HG03108 (cell line): ENCODE measurements around the gene SLC7A6.
"Not testable (repeated sequence)": the region's sequence is repeated elsewhere in the genome, so short reads cannot be mapped to it uniquely, and the experiment has no call there.

Experiments
- ATAC-seq: cut with Tn5 transposase; IDR thresholded peaks from one replicate; pipeline ENCODE4 v1.9.1; 2021; ENCODE audit warnings: moderate library complexity; ENCODE audit not compliant: unreplicated experiment

The SLC7A6 gene

GRCh38 chr16:68281368-68282063 is 17.2 kb downstream of the SLC7A6 start:
- ATAC-seq = no peak

DNA sequence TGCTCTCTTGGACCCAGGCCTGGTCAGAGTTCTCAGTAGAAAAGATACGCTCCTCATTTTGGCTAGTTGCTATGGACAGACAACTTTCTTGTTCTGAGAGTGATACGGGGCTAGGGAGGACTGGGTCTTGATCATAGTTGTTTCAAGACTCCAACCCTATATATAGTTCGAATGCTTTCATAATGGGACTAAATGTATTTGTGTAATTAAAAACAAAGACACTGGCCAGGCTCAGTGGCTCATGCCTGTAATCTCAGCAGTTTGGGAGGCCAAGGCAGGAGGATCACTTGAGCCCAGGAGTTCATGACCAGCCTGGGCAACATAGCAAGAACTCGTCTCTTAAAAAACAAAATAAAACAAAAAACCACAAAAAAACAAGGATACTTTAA is 17.7 kb downstream of the SLC7A6 start:
- no peak for ATAC-seq

DNA sequence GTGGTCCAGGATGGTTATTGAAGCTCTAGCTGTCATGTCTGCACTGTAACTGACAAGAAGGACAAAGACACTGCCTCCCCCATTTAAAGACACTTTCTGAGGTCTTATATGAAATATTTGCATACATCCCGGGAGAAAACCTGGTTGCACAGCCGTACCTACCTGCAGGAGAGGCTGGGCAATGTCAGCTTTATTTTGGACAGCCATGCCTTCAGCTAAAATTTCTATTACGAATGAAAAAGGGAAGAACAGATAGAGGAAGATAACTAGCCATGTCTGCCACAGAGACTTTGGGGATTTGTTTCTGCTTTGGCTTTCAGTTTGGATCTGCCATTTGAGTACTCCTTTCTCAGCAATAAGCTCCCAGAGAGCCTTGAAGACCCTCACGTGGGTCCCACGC is 19.0 kb downstream of the SLC7A6 start:
- ATAC-seq = no peak

- ATAC-seq = no peak
These were observed 19.7 kb downstream of the SLC7A6 start for GRCh38 chr16:68283801-68284598.

- ATAC-seq = peak; percentile 37
These were observed 20.5 kb downstream of the SLC7A6 start for GRCh38 chr16:68284847-68285246.

- ATAC-seq = no peak
These were observed 21.4 kb downstream of the SLC7A6 start for GRCh38 chr16:68285683-68286082.

- ATAC-seq = no peak
These were observed 22.1 kb downstream of the SLC7A6 start for GRCh38 chr16:68286153-68287074.

DNA sequence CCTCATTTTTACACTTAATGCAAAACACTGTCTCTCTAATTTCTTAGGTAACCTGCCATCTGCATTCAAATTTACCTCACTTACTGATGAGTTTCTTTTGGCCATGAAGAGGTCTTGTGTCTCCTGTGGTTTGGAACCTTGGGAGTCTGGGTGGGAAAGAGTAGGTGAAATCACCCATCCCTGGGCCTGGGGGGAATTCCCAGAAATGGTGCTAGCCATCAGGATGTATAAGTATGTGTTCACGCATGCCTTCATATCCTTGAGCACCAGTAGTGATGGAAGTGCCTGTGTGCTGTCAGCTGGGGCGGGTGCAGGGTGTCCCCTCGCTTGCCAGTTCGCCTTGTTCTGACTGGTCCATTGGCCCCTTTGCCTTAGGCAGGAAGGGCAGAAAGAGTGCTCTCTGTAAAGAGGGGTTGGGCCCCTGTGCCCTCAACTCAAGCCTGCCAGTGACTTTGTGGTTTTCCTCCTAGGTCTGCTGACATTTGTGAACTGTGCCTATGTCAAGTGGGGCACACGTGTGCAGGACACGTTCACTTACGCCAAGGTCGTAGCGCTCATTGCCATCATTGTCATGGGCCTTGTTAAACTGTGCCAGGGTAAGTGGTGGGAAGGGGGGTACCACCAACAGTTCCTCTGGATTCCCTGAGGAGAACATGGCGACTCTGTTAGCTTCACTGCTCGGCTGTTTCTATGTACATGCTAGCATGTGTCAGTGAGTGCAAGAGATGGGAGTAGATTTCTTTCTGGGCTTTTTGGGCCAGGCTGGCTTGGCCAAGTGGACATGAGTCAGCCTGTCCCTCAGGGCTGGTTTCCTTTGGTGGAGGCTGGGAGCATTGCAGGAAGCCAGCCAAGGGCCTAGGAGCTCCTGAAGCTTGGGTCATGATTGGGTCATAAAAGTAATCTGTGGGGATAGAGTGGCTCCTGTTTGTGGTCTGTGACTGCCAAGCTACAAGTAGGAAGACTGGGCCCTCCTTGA is 23.2 kb downstream of the SLC7A6 start:
- no peak for ATAC-seq

DNA sequence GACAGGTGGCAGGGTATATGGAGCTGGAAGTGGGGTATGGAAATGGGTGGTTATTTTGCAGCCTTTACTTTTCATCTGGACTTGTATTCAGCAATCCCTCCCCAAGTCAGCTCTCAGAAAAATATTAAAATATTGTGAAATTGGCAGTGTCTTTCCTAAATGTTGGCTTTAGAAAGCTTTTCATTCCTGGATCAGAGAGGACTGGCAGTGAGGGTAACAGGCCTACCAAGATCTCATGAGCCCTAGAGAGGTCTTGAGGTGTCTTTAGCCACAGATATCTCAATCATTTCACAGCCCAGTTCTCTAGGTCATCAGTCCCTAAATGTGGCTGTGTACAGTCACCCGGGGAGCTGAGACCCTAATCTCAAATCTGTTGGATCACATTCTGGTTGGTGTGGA is 23.9 kb downstream of the SLC7A6 start:
- no peak for ATAC-seq

- not testable (repeated sequence) for ATAC-seq
These were observed 24.5 kb downstream of the SLC7A6 start for GRCh38 chr16:68288796-68289195.

GRCh38 chr16:68289202-68289601 is 24.9 kb downstream of the SLC7A6 start:
- no peak for ATAC-seq

- ATAC-seq = peak; percentile 77
These were observed 25.4 kb downstream of the SLC7A6 start for GRCh38 chr16:68289621-68290329.

DNA sequence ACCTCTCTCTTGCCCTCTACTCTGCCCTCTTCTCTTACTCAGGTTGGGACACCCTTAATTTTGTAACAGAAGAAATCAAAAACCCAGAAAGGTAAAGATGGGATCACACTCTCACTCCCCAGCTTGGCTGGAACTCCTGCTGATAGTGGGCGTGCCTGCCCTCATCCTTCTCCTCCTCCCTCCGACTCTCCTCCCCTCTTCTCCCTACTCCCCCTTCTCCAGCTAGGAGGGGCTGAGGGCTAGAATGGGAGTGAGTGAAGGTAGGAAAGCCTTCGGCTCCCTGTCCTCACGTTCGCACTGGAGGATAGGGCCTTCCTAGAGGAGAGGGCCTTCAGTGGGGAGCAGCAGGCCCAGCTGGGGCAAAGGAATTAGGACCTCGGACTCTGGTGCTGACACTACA is 26.1 kb downstream of the SLC7A6 start:
- ATAC-seq = no peak

DNA sequence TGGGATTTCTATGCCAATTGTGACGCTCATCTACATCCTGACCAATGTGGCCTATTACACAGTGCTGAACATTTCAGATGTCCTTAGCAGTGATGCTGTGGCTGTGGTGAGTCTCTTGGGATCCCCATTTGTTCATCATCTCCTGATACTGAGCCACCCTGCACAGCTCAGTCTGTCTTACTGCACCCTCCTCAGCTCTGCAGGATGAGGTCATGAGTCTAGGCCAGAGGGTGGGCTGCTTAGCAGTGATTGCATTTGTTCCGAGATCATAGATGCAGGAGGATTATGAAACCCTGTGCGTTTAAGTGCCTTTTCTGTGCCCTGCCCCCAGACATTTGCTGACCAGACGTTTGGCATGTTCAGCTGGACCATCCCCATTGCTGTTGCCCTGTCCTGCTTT is 26.9 kb downstream of the SLC7A6 start:
- no peak for ATAC-seq

DNA sequence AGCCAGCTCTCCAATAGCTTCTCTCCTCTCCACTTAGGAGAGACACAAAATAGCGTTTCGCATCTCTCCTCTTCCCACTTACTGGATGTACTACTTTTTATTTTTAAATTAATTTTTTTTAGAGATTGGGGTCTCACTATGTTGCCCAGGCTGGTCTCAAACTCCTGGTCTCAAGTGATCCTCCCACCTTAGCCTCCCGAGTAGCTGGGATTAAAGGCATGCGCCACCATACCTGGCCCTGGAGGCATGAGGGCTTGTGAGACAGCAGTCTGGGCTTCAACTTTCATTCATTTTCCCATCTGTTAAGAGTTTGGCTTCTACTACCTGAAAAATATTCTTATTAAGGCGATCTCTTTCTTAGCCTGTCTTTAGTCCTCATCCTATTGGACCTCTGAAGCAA is 28.1 kb downstream of the SLC7A6 start:
- no peak for ATAC-seq

- ATAC-seq = no peak
These were observed 32.0 kb downstream of the SLC7A6 start for GRCh38 chr16:68296291-68296690.

DNA sequence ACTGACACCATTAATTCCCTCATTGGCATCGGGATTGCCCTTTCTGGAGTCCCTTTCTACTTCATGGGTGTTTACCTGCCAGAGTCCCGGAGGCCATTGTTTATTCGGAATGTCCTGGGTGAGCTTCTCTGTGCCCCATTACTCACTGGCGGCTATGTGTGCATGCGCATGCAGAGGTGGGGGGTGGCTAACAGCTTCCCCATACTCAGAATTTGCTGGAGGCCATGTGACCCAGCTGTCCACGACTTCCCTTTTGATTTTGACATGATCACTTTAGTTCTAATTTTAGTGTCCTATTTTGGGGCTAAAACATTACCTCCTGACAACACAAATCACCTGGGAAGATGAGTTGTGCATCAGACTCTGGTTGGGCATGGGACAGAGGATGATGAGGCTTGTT is 32.4 kb downstream of the SLC7A6 start:
- ATAC-seq = no peak

DNA sequence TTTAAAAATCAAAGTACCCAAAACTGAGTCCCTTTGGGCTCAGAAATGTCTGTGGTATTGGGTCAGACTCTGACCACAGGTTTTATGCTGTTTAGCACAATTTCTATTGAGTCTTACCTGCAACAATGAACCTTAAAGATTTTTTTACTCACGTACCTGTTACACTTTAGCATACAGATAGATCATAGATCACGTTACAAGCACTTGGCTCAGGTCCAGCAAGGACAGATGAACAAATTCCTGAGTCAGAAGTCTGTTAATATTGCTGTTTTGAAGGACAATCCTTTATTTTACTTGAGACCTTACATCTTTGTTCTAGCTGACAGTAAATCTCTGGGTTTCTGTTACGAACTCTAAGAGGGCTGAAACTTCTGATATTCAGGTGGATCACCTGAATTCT is 33.6 kb downstream of the SLC7A6 start:
- no peak for ATAC-seq

- no peak for ATAC-seq
These were observed 34.0 kb downstream of the SLC7A6 start for GRCh38 chr16:68298312-68298711.
